Liver (tissue), 3 donors: ENCODE data around the gene NDUFS6.

Experiments
- EGR1 ChIP-seq, 2 donors: IDR thresholded peaks; 2 replicates each; pipeline ENCODE4 v1.6.1; 2016 to 2018; ENCODE audit warnings: antibody characterized with exemption in 2 of 2, low read depth in 2 of 2
- FOXA1 ChIP-seq: IDR thresholded peaks from 2 replicates; pipeline ENCODE4 v1.6.1; 2016; ENCODE audit warnings: antibody characterized with exemption
- GABPA ChIP-seq, 2 donors: IDR thresholded peaks in 1 of 2; conservative IDR thresholded peaks in 1 of 2; 2 replicates each; pipeline ENCODE4 v1.6.1; 2016; ENCODE audit warnings: antibody characterized with exemption in 2 of 2, mild to moderate bottlenecking in 1 of 2, moderate library complexity in 1 of 2
- JUND ChIP-seq, 2 donors: IDR thresholded peaks; 2 replicates each; pipeline ENCODE4 v1.6.1; 2016; ENCODE audit warnings: antibody characterized with exemption in 2 of 2
- RAD21 ChIP-seq, 2 donors: IDR thresholded peaks; 2 replicates each; pipeline ENCODE4 v1.6.1; 2016; ENCODE audit warnings: antibody characterized with exemption in 2 of 2, mild to moderate bottlenecking in 2 of 2
- RXRA ChIP-seq, 2 donors: IDR thresholded peaks; 2 replicates each; pipeline ENCODE4 v1.6.1; 2017 to 2018; ENCODE audit warnings: antibody characterized with exemption in 2 of 2, mild to moderate bottlenecking in 1 of 2
- SP1 ChIP-seq: IDR thresholded peaks from 2 replicates; pipeline ENCODE4 v1.6.1; 2018; ENCODE audit warnings: antibody characterized with exemption, mild to moderate bottlenecking
- TAF1 ChIP-seq: conservative IDR thresholded peaks from 2 replicates; pipeline ENCODE4 v1.6.1; 2016; ENCODE audit warnings: antibody characterized with exemption, mild to moderate bottlenecking
- YY1 ChIP-seq: IDR thresholded peaks from 2 replicates; pipeline ENCODE4 v1.6.1; 2016; ENCODE audit warnings: antibody characterized with exemption, mild to moderate bottlenecking
- TF ChIP-seq, protein P1 (sequence below): fragments of 150-350 bp; IDR thresholded peaks from 2 replicates; pipeline ENCODE4 v1.5.1; 2017; ENCODE audit warnings: improper control_type of control experiment, low read depth, low read length; ENCODE audit not compliant: missing input control
- TF ChIP-seq, protein P2 (sequence below): IDR thresholded peaks from 2 replicates; pipeline ENCODE4 v1.6.1; 2016; ENCODE audit warnings: antibody characterized with exemption
- TF ChIP-seq, protein P3 (sequence below): IDR thresholded peaks from 2 replicates; pipeline ENCODE4 v1.6.1; 2016; ENCODE audit warnings: antibody characterized with exemption, mild to moderate bottlenecking
- TF ChIP-seq, protein P4 (sequence below): IDR thresholded peaks from 2 replicates; pipeline ENCODE4 v1.6.1; 2016; ENCODE audit warnings: antibody characterized with exemption
- TF ChIP-seq, protein P5 (sequence below): IDR thresholded peaks from 2 replicates; pipeline ENCODE4 v1.6.1; 2016; ENCODE audit warnings: antibody characterized with exemption
- donor health status: healthy.
- donor health status: healthy.

DNA sequence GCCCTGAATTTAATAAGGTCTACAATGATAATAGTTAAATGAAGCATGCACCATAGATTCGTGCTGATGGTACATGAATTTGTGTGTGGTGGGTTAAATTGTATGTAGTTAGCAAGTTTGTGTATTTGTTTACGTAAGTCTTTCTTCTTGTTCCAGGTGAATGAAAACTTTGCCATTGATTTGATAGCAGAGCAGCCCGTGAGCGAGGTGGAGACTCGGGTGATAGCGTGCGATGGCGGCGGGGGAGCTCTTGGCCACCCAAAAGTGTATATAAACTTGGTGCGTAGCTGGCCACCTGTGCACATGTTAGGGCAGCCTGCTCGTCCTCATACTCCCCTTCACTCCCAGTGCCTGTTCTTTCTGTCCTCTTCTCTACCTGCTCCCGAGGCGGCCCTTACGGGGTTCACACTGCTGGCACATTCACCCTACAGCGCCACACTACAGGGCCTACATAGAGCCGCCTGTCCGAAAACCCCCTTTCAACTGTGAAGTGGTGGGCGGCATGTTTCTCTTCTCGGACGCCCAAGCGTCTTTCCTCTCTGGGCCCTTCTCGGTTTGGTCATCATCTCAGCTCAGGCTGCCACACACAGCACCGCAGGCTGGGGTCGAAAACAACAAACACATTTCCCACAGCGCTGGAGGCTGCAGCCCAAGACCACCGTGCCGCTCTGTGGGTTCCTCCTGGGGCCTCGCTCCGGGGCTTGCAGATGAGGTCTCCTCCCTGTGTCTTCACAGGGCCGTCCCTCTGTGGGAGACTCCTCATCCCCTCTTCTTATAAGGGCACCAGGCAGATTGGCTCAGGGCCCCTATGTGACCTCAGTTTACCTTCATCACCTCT lies 13.2 kb downstream of the NDUFS6 start:
- TF ChIP-seq, protein P1, sequence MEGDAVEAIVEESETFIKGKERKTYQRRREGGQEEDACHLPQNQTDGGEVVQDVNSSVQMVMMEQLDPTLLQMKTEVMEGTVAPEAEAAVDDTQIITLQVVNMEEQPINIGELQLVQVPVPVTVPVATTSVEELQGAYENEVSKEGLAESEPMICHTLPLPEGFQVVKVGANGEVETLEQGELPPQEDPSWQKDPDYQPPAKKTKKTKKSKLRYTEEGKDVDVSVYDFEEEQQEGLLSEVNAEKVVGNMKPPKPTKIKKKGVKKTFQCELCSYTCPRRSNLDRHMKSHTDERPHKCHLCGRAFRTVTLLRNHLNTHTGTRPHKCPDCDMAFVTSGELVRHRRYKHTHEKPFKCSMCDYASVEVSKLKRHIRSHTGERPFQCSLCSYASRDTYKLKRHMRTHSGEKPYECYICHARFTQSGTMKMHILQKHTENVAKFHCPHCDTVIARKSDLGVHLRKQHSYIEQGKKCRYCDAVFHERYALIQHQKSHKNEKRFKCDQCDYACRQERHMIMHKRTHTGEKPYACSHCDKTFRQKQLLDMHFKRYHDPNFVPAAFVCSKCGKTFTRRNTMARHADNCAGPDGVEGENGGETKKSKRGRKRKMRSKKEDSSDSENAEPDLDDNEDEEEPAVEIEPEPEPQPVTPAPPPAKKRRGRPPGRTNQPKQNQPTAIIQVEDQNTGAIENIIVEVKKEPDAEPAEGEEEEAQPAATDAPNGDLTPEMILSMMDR, result no peak
- TF ChIP-seq, protein P2, sequence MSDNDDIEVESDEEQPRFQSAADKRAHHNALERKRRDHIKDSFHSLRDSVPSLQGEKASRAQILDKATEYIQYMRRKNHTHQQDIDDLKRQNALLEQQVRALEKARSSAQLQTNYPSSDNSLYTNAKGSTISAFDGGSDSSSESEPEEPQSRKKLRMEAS, result no peak
- TF ChIP-seq, protein P3, sequence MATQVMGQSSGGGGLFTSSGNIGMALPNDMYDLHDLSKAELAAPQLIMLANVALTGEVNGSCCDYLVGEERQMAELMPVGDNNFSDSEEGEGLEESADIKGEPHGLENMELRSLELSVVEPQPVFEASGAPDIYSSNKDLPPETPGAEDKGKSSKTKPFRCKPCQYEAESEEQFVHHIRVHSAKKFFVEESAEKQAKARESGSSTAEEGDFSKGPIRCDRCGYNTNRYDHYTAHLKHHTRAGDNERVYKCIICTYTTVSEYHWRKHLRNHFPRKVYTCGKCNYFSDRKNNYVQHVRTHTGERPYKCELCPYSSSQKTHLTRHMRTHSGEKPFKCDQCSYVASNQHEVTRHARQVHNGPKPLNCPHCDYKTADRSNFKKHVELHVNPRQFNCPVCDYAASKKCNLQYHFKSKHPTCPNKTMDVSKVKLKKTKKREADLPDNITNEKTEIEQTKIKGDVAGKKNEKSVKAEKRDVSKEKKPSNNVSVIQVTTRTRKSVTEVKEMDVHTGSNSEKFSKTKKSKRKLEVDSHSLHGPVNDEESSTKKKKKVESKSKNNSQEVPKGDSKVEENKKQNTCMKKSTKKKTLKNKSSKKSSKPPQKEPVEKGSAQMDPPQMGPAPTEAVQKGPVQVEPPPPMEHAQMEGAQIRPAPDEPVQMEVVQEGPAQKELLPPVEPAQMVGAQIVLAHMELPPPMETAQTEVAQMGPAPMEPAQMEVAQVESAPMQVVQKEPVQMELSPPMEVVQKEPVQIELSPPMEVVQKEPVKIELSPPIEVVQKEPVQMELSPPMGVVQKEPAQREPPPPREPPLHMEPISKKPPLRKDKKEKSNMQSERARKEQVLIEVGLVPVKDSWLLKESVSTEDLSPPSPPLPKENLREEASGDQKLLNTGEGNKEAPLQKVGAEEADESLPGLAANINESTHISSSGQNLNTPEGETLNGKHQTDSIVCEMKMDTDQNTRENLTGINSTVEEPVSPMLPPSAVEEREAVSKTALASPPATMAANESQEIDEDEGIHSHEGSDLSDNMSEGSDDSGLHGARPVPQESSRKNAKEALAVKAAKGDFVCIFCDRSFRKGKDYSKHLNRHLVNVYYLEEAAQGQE, result no peak
- no peak for TF ChIP-seq YY1
- TF ChIP-seq SP1, result no peak
- no peak for TF ChIP-seq JUND (IDR thresholded peaks at IDR 0.05)
- TF ChIP-seq RAD21 (IDR thresholded peaks at IDR 0.05), result no peak
- TF ChIP-seq TAF1, result no peak
- no peak for TF ChIP-seq GABPA (IDR thresholded peaks at IDR 0.05 in 1 of 2, conservative IDR thresholded peaks at IDR 0.05 in 1 of 2)
- no peak for TF ChIP-seq RXRA (IDR thresholded peaks at IDR 0.05)
- no peak for TF ChIP-seq EGR1 (IDR thresholded peaks at IDR 0.05; ENCODE audit: low read depth in 2 of 2)
- TF ChIP-seq, protein P4, sequence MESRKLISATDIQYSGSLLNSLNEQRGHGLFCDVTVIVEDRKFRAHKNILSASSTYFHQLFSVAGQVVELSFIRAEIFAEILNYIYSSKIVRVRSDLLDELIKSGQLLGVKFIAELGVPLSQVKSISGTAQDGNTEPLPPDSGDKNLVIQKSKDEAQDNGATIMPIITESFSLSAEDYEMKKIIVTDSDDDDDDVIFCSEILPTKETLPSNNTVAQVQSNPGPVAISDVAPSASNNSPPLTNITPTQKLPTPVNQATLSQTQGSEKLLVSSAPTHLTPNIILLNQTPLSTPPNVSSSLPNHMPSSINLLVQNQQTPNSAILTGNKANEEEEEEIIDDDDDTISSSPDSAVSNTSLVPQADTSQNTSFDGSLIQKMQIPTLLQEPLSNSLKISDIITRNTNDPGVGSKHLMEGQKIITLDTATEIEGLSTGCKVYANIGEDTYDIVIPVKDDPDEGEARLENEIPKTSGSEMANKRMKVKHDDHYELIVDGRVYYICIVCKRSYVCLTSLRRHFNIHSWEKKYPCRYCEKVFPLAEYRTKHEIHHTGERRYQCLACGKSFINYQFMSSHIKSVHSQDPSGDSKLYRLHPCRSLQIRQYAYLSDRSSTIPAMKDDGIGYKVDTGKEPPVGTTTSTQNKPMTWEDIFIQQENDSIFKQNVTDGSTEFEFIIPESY, result no peak
- TF ChIP-seq, protein P5, sequence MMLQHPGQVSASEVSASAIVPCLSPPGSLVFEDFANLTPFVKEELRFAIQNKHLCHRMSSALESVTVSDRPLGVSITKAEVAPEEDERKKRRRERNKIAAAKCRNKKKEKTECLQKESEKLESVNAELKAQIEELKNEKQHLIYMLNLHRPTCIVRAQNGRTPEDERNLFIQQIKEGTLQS, result no peak
- TF ChIP-seq FOXA1, result no peak
